NCI-H128 (cell line): ENCODE results near the gene PLEKHA7.

Experiments used
- DNase-seq: peaks from one replicate; lab custom pipeline; 2025; ENCODE audit not compliant: unreplicated experiment; lab: John Stamatoyannopoulos, UW

Gene PLEKHA7

DNA sequence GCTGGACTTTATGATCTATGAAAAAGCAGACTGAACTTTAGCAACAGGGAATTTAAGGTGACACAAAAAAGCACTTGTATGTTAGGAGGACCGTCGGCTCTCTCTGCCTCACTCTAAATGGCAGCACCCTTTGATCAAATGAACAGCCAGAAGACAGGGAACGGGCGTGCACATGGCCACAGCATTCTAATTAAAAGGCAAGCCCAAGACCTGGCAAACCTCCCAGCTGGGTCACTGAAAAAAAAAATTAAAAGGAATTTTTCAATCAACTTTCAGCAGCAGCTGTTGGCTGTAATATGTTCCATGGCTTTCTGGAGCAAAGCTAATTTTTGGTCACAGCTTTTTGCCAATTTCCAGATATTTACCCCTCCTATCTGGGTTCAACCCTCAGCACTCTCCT is 159.2 kb downstream of the PLEKHA7 start:
- no peak for DNase-seq

GRCh38 chr11:16853859-16854258 is 160.4 kb downstream of the PLEKHA7 start:
- DNase-seq: no peak

- DNase-seq: no peak
These were observed 160.9 kb downstream of the PLEKHA7 start for GRCh38 chr11:16853266-16853665.

DNA sequence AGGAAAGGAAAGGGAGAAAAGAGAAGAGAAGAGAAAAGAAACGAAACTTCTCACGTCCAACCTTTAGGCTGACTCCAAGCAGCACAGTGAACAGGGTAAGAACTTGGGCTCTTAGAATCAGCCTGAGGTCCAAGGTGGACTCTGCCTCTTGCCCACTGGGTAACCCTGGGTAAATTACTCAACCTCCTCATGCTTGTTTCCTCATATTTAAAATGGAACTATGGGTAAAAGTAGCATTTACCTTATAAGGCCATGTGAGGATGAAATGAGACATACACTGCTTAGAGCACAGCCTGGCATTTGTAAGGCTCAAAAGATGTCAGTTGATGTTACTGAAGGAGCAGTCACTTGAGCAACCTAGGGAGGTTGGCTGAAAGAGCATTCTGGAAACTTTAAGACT is 167.9 kb downstream of the PLEKHA7 start:
- DNase-seq: no peak

- no peak for DNase-seq
These were observed 169.9 kb downstream of the PLEKHA7 start for GRCh38 chr11:16844268-16844771.

GRCh38 chr11:16843294-16843693 is 170.9 kb downstream of the PLEKHA7 start:
- DNase-seq: peak; percentile 83

DNA sequence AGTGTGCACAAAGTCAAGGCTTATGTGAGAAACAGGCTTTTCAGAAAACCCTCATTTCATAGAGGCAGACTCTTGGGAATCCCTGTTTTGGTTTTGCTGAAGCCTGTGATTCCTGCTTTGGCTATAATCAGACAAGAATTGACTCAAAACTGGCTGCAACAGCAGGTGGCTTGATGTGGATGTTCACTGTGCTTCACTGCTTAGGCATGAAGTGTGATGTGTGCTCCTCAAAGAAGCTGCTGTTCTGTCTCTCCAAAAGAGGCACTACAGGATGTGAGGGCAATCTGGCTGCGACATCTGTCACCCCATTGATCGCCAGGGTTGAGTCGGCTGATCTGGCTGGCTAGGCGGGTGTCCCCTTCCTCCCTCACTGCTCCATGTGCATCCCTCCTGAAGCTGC is 172.2 kb downstream of the PLEKHA7 start:
- no peak for DNase-seq

DNA sequence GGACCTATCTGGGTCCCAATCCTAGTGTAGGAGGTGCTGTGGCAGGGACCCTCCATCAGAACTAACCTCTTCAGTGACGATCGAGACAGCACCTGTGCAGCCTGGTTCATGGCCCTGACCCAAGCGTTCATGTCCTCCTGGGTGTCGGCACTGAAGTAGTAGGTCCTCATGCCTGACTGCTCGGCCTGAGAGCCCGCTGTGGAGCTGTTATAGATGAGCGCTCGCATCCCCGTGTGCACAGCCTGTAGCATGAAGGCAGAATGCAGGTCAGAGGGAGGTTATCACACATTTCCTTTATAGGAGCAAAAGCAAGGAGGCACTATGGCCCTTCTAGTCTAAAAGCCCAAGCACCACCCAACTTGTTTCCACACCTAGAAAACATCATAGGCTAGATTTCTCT is 172.7 kb downstream of the PLEKHA7 start:
- DNase-seq: no peak

DNA sequence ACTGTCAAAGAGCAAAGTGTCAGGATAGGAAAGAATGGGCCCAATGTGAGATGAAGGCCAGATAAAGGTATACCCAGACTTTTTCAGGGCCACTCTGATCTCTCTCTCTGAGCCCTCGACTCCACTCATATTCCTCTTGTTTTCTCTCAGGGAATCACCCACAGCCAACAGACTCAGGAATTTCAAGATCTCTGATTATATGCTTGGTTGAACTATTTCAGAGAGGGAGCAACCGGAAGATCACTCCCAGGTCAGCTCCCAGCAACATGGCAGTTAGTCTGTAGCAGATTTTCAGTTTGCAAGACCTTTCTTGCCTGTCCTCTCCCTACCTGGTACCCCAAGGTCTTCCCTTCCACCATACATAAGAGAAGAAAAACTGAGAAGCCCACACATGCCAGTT is 173.3 kb downstream of the PLEKHA7 start:
- no peak for DNase-seq

DNA sequence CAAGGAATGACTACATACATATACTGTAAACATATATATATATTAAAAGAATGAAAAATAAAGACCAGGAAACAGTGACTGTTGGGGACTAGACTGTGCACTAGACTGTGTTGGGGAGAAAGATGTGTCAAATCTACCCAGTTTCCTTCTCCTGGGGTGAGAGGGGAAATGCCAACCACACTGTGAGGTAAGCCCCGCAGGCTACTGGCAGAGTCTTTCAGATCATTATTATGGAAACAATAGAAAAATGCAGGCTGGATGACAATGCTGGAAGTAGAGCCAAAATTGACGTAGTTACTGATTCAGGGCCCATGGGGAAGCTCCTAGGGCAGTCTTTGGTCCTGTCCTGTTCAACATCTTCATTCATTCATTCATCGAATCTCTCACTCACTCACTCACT is 174.4 kb downstream of the PLEKHA7 start:
- no peak for DNase-seq

DNA sequence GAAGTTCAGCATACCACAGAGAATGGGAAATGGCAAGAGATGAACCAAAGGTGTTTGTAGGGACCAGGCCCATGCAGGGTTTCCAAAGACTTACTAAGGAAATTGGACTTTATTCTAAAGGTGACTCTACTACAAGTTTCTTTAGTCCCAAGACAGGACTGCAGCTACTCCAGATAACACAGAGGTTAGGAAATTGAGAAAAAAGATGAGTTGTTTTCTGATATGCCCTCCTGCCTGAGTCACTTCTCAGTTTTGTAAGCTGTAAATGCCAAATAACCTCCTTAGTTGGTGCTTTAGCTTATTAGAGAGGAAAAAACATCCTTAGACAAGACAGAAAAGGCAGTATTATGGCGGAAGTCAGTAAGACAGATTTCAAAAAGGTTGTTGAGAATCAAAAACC is 179.8 kb downstream of the PLEKHA7 start:
- DNase-seq: no peak

DNA sequence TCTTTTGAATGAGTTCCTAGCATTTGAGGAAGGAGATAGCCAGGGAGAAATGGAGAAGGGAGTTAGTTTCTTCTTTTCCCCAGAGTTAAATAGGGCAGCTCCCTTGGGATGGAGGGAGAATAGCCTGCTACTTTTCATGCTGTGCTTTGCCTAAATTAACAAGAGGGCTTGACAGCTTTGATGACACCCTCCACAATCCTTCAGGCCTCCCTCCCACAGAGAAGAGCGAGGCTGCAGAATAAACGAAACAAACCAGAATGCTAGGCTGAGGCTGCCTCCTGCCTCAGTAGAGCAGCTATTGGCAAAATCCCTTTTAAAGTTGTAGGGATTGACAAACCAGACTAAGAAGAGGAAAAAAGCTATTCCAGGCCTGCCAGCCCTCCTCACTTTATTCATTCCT is 181.2 kb downstream of the PLEKHA7 start:
- DNase-seq: no peak

GRCh38 chr11:16832193-16832539 is 182.0 kb downstream of the PLEKHA7 start:
- no peak for DNase-seq

DNA sequence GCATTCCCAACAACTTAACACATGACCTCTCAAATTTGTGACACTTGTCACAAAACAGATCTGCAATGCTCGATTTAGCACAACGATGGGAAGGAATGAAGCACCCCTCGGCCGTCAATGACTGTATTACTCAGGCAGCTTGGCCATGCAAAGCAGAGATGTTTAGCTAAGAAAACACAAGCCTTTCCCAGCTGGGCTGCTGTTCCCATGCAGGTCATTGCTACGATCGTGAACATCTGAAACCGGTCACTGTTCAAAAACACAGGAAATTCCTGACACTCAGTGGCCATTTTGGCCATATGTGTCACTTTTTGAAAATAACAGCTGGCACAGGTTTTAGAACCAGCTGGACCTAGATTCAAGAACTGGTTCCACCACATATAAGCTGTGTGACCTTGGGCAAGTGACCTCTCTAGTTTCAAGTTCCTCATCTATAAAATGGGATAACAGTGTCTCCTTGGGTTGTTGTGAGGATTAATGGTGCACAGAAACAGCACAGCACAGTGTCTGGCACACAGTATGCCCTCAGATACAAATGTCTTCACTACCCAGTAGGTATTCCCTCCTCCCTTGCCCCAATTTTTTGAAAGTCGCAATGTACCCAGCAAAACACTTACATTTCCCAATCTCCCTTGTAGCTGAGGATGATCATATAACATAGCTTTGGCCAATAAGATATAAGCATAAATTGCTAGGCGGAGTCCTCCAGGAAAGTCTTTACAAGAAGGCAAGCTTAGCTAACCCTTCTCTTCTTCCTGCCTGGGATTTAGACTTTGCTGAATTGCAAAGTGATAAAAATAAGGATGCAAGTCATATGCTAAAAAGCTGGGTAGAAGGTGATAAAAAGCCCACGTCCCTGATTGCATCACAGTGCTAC is 182.7 kb downstream of the PLEKHA7 start:
- no peak for DNase-seq

DNA sequence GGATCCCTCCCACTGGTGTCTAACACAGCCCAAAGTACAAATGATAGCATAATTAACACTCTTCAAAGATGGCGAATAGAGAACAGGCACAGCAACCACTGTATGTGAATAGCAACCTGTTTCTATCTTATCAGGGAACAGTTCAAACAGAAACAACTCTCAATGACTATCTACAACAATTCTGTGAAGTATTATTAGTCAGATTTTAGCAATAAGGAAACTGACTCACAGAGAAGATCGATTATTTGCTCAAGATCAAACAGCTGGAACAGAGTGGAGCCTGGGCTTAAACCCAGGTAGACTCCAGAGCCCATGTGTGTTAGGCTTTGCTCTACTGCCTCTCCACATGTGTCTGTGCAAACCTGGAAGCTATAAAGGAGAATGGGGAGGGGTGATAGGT is 187.1 kb downstream of the PLEKHA7 start:
- no peak for DNase-seq

DNA sequence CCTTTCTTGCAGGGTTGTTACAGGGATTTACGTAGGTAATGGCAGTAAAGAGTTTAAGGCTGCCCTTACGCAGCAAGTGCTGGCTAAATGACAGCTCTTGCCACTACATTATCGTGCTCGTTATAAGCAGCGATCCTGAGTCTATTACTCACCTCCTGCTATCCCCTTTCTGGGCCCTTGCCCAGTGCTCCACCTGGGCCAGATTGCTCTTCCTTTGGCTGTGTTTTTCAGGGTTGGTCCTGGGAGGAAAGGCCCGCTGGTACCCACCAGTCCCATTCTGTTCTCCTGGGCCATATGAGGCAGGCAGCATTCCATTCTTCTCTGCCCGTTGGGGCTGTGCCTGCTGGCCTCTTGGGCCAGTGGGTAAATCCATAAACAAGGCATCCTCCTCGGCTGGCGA is 188.2 kb downstream of the PLEKHA7 start:
- DNase-seq: no peak

DNA sequence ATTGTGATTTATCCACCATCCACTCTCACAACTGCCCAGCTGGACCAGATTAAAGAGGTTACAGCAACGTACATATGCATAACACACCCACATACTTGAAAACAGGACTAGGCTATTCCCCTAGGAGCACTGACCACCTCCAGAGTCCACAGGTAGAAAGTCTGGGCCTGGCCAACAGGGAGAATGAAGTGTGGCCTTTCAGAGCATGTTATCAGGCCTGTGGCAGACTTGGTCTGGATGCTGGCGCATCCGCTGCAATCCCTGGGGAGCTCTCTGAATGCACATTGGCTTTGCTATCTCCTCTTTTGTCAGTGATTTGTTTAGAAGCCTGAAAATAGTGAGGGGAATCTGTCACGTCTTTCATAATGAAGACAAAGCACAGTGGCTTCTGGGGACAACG is 189.1 kb downstream of the PLEKHA7 start:
- DNase-seq: no peak

DNA sequence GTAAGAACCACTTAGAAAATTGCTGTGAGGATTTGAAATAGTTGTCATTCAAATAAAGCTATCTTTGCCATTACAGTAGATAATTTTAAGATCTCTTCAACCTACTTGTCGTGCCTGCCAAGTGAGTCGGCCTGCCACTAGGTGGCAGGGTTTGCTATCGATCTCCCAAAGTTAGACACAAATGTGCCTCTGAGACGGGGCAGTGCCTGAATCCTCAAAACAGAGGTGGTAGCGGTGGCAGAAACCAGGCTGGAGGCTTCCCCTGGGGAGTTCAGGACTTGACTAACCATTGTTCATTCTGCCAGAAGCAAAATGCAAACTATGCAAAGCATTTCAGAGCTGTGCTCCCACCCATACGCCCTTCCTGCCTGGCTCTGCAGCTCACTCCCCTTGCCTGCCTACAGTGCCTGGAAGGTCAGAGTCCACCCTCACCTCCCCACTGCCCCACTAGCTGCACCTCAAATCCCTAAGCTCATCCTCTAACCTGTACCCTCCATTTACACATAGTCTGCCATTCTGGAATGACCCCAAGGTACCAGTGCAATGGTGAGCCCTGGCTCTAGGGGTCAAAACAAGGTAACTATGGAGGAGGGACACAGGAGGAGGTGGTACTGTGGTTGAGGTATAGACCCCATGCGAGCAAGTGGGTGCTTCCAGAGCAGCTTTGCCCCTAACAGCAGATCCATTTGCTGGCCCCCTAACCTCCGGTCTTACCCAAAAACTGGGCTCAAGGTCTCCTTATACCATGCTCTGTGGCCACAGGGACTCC is 193.7 kb downstream of the PLEKHA7 start:
- peak; percentile 46 for DNase-seq

- no peak for DNase-seq
These were observed 195.9 kb downstream of the PLEKHA7 start for GRCh38 chr11:16818284-16818683.

DNA sequence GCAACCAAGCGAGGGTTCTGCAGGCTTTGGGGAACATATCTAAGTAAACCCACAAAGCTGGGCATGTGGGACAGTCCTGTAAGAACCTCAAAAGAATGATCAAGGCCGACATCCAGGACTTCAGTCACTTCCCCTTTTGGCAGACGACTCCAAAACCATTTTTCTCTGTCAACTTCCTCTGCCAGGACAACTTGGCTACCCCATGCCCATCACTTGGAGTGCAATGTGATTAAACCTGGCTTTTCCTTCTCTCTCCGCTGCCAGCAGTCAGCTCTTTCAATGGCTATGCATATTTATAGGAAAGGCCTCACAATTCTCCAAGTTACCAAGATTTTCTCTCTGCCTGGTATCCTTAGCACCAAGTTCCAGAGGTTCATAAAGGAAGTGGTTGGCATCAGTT is 196.9 kb downstream of the PLEKHA7 start:
- no peak for DNase-seq

DNA sequence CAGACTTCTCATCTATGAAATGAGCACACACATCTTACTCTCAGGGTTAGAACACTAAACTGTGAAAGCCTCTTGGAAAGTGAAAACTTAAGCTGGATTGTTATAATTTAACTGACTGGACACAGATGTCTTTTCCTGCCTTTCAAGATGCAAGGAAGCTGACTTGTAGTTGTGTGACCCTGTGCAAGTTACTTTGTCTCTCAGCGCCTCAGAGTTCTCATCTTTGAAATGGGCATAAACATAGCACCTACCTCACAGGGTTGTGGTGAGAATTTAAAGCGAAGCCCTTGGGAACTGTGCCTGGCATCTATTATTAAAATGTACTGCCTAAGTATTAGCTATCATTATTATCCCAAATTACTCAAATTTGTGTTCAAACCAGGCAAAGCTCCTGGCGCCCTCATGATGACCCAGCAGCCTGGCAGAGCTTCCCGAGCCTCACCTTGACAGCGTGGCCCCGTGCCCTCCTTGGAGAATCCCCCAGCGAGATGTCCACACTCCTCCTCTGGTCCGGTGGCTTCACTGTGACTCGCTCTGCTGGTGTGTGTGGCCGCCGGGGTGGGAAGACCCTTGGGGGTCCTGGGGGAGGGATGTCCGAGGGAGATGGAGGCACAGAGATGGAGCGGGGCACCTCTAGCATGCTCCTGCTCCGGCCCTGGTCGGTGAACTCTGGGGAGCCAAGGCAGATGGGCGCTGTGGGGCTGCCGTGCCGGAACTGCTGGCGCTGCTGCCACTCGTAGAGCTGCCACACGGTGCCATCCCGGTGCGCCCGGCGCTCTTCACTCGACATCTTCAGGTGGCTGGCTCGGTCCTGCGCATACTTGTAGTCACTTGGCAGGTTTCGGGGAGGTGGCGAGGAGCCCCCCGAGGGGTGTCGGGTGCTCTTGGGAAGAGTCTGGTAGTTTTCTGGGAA is 197.6 kb downstream of the PLEKHA7 start:
- no peak for DNase-seq
